T-cell (primary cell): Measurements from ENCODE around the gene FAM20C. TPM values are rescaled to one million over a fixed set of nuclear protein-coding genes. Genes with fewer than 3 reads are reported as not detected.

Source experiments
- ATAC-seq, 4 experiments: fragments of 200-7000 bp in 3 of 4; fragments of 150-1000 bp in 1 of 4; cut with Tn5 transposase; replicated peaks in 1 of 4; 1 replicate in 3 of 4; 2 replicates in 1 of 4; pipeline ENCODE4 v1.10.0; 2021; ENCODE audit warnings: moderate library complexity in 3 of 4, mild to moderate bottlenecking in 2 of 4, moderate number of reproducible peaks in 1 of 4
- CTCF ChIA-PET, 2 donors: fragments of 300-600 bp; sonication (Branson Sonifier 250); formaldehyde crosslinking; loops; one replicate each; lab custom pipeline; 2022; ENCODE audit warnings: antibody characterized with exemption in 2 of 2; lab: Charles Lee
- POLR2A ChIA-PET, 2 donors: fragments of 300-600 bp; sonication (Branson Sonifier 250); formaldehyde crosslinking; loops; one replicate each; lab custom pipeline; 2022; ENCODE audit warnings: antibody characterized with exemption in 2 of 2; lab: Charles Lee
- DNase-seq, 35 experiments: peaks; one replicate each; pipeline versions ENCODE4 v3.0.0 to v3.0.0-alpha.2; 2013 to 2023
- H3K27ac ChIP-seq: one replicate; pipeline ENCODE4 v1.5.1; 2013; ENCODE audit warnings: low read length
- H3K27me3 ChIP-seq, 2 experiments: replicated peaks in 1 of 2; 1 replicate in 1 of 2; 2 replicates in 1 of 2; pipeline versions ENCODE4 v1.6.1 to v1.7.0; 2013; ENCODE audit warnings: low read length in 1 of 2, mixed read lengths in 1 of 2; ENCODE audit not compliant: control insufficient read depth in 2 of 2, insufficient read depth in 2 of 2; ENCODE audit errors: extremely low read depth in 1 of 2
- H3K36me3 ChIP-seq, 2 donors: 1 replicate in 1 of 2; 2 replicates in 1 of 2; pipeline versions ENCODE4 v1.6.1 to v1.7.0; 2013; ENCODE audit warnings: low read length in 1 of 2; ENCODE audit not compliant: control insufficient read depth in 2 of 2, insufficient read depth in 1 of 2; ENCODE audit errors: extremely low read depth in 1 of 2
- H3K4me1 ChIP-seq, 2 experiments: 1 replicate in 1 of 2; 2 replicates in 1 of 2; pipeline versions ENCODE4 v1.6.1 to v1.7.0; 2013; ENCODE audit warnings: low read length in 2 of 2, mixed read lengths in 1 of 2; ENCODE audit not compliant: insufficient read depth in 2 of 2, control insufficient read depth in 1 of 2; ENCODE audit errors: extremely low read depth in 1 of 2
- H3K4me3 ChIP-seq, 2 donors: 1 replicate in 1 of 2; 2 replicates in 1 of 2; pipeline versions ENCODE4 v1.5.1 to v1.7.0; 2013; ENCODE audit warnings: mild to moderate bottlenecking in 2 of 2, low read length in 1 of 2, moderate library complexity in 1 of 2; ENCODE audit not compliant: control insufficient read depth in 1 of 2; ENCODE audit errors: extremely low read depth in 1 of 2
- H3K9me3 ChIP-seq: 2 replicates; pipeline ENCODE4 v1.7.0; 2013
- H3K27ac Mint-ChIP-seq, 2 donors: one replicate each; pipeline ENCODE4 v1.8.0; 2020 to 2021; ENCODE audit warnings: mild to moderate bottlenecking in 2 of 2, mixed read lengths in 2 of 2
- H3K27me3 Mint-ChIP-seq, 2 donors: one replicate each; pipeline ENCODE4 v1.8.0; 2021 to 2022; ENCODE audit warnings: mixed read lengths in 2 of 2
- H3K36me3 Mint-ChIP-seq: one replicate; pipeline ENCODE4 v1.8.0; 2021; ENCODE audit warnings: mixed read lengths
- H3K4me1 Mint-ChIP-seq, 3 donors: one replicate each; pipeline ENCODE4 v1.8.0; 2020 to 2022; ENCODE audit warnings: mixed read lengths in 3 of 3, mild to moderate bottlenecking in 1 of 3
- H3K4me3 Mint-ChIP-seq, 3 donors: one replicate each; pipeline ENCODE4 v1.8.0; 2020 to 2022; ENCODE audit warnings: mild to moderate bottlenecking in 3 of 3, mixed read lengths in 3 of 3, moderate library complexity in 3 of 3
- H3K9me3 Mint-ChIP-seq, 3 donors: one replicate each; pipeline ENCODE4 v1.8.0; 2020 to 2022; ENCODE audit warnings: mixed read lengths in 3 of 3
- WGBS: methylation state at CpG from one replicate; pipeline ENCODE4 v1.1.5; 2013; ENCODE audit warnings: missing lambda C conversion rate; ENCODE audit not compliant: insufficient coverage; 5-methylcytosine and 5-hydroxymethylcytosine counted together
- total RNA-seq, 35 experiments: library from RNA in 6 of 35; stranded (reverse) in 6 of 35; fragments of 120-200 nt in 1 of 35; gene quantifications; one replicate each; pipeline versions ENCODE4 v1.2.1 to v1.2.4 and lab custom pipeline; 2013 to 2026

FAM20C gene
- total RNA-seq, 5 donors from 2014 or later (not counting 1 experiment from before 2014, with no cell fraction given), result 0.18 to 2.0 (median 1.2) TPM

DNA sequence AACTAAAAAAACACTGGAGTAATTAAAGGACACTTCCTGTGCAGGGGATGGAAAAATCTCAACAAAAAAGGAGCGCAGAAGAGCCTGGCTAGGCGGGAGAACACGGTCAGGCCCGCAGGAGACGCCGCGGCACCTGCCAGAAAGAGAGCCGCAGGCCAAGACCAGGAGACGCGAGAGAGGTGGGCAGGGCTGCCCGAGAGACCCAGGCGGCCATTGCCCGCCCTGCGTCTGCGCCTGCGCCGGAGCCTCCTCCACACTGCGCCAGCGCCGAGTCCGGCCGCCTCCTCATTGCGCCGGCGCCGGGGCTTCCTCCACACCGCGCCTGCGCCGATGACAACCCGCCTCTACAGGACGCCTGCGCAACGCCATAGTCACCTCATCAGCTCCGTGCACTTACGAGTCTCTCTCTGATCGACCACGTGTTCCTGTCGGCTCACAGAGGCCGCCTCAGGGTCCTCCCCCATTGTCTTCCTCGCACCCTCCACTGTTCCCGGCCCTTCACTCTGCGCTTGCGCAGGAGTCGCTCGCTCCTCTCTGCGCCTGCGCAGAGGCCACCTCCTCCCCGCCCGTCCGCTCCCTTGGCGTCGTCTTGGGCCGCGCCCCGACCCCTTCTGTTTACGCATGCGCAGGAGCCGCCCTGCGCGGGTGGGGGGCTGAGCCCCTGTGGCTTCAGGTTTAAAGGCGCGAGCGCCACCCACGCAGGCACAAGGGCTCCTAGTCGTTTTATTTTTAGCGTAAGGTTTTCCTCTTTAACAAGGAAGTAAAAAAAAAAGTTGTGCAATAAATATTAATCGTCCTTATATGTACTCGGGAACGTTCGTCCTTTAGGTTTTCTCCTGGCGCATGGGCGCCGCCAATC lies 43.2 kb upstream of the FAM20C start:
- Histone ChIP-seq H3K4me3 (peak overlapping the region; percentile 64 to 77), H3K9me3 (no peaks in the 10 kb centered on the region), H3K36me3 (no peaks in the 10 kb centered on the region), H3K4me1 (peaks cover 2 to 18% of the 10 kb centered on the region in 2 experiments), H3K27ac (peak overlapping the region; percentile 92), H3K27me3 (no peaks in the 10 kb centered on the region)
- ChIA-PET POLR2A (interaction anchor here in 1 of 2 donors (0.6 kb wide), 1 partner anchor 453 kb away, joined by 3 read pairs; no protein-coding TSS in a partner anchor), CTCF (no interaction called here)
- peak; percentile 94 to 98 (median 96) for ATAC-seq
- Mint-ChIP-seq H3K4me3 (peak overlapping the region; percentile 88 to 93 (median 89)), H3K36me3 (peaks cover 8% of the 10 kb centered on the region), H3K27ac (peak overlapping the region; percentile 99 to 100), H3K4me1 (peaks cover 16 to 22% (median 20%) of the 10 kb centered on the region in 3 donors), H3K27me3 (no peaks in the 10 kb centered on the region), H3K9me3 (no peaks in the 10 kb centered on the region)
- WGBS, result 0% methylated on average over 69 of the region's 74 CpGs
- DNase-seq, result peak; percentile 94 to 99 (median 97)

DNA sequence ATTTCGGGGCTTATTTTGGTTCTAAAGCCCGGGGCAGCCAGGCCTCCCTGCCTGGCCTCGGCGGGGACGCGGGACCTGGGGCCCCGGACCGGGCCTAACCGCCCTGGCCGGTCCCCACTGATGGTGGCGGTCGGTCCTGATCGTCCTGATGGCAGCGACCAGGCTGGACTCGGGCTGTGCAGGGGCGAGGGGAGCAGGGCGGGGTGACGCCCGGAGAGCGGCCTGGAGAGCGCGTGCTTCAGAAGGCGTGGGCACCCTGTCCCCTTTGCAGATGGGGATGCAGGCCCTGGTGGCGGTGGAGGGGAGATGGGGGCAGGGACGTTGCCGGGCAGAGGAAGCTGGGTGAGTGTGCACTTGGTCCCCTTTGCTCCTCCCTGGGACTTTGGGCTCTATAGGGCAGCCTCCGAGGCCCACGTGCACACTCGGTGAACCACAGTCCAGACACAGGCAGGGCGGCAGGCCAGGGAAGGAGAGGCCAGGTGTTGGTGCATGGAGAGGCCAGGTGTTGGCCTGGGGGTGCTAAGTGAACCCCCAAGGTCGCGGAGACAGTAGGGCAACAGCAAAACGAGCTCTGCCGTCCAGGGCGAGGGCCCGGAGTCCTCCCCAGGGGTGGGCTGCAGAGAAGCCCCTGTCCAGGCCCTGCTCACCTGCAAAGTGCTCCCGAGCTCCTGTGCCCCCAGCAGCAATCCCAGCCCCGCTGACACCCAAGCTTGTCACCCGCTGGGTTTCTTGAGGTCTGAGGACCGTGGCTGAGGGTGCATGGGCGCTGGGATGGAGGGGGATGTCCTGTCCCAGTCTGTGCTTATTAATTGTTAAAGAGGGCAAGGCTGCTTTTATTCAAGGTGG lies 42.4 kb upstream of the FAM20C start:
- DNase-seq (peak in 15 of 35 experiments; percentile 4 to 39 (median 18)), ATAC-seq (peak; percentile 1 to 4 (median 4))
- H3K27ac Mint-ChIP-seq, result peak overlapping the region; percentile 99 to 100
- H3K4me3 Mint-ChIP-seq, result peak overlapping the region; percentile 88 to 93 (median 89)
- POLR2A ChIA-PET, result interaction anchor here in 1 of 2 donors (0.6 kb wide), 1 partner anchor 452 kb away, joined by 3 read pairs; no protein-coding TSS in a partner anchor
- H3K36me3 ChIP-seq, result no peaks in the 10 kb centered on the region
- H3K36me3 Mint-ChIP-seq, result peaks cover 8% of the 10 kb centered on the region
- no peaks in the 10 kb centered on the region for H3K27me3 Mint-ChIP-seq
- WGBS, result 35% methylated on average over 35 of the region's 41 CpGs
- H3K4me3 ChIP-seq, result peak overlapping the region; percentile 64 to 77
- no peaks in the 10 kb centered on the region for H3K27me3 ChIP-seq
- H3K4me1 ChIP-seq, result peaks cover 2 to 18% of the 10 kb centered on the region in 2 experiments
- H3K27ac ChIP-seq, result peak overlapping the region; percentile 92
- H3K9me3 Mint-ChIP-seq, result no peaks in the 10 kb centered on the region
- H3K9me3 ChIP-seq, result no peaks in the 10 kb centered on the region
- H3K4me1 Mint-ChIP-seq, result peaks cover 16 to 22% (median 20%) of the 10 kb centered on the region in 3 donors
- CTCF ChIA-PET, result no interaction called here

DNA sequence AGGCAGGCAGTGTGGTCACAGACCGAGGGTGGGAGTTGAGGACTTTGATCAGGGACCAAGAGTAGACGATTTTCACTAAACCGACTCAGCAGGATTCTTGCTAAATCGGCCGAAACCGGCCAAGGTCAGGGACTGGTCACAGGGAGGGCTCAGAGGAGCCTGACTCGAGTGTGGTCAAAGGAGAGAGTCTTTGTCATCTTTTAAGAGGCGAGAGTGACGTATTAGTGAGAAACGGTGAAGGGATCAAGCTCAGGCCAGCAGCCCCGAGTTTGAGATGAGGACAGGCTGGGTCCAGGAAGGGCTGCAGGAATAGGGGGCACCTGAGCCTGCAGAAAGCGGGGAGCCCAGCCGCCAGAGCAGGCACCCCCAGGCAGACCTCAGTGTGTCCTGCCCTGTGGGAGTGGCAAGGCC lies 41.6 kb upstream of the FAM20C start:
- Histone ChIP-seq H3K27me3 (no peaks in the 10 kb centered on the region), H3K27ac (no peak overlapping the region), H3K4me1 (peaks cover 2 to 18% of the 10 kb centered on the region in 2 experiments), H3K4me3 (no peak overlapping the region), H3K36me3 (no peaks in the 10 kb centered on the region), H3K9me3 (no peaks in the 10 kb centered on the region)
- peak in 1 of 35 experiments; percentile 4 for DNase-seq
- Mint-ChIP-seq H3K9me3 (no peaks in the 10 kb centered on the region), H3K27ac (peak overlapping the region; percentile 99 to 100), H3K4me1 (peaks cover 16 to 22% (median 20%) of the 10 kb centered on the region in 3 donors), H3K27me3 (no peaks in the 10 kb centered on the region), H3K36me3 (peaks cover 8% of the 10 kb centered on the region), H3K4me3 (peak overlapping the region; percentile 64 to 89 (median 88))
- ChIA-PET POLR2A (no interaction called here), CTCF (no interaction called here)
- no peak for ATAC-seq
- 96% methylated on average over 13 of the region's 13 CpGs for WGBS

DNA sequence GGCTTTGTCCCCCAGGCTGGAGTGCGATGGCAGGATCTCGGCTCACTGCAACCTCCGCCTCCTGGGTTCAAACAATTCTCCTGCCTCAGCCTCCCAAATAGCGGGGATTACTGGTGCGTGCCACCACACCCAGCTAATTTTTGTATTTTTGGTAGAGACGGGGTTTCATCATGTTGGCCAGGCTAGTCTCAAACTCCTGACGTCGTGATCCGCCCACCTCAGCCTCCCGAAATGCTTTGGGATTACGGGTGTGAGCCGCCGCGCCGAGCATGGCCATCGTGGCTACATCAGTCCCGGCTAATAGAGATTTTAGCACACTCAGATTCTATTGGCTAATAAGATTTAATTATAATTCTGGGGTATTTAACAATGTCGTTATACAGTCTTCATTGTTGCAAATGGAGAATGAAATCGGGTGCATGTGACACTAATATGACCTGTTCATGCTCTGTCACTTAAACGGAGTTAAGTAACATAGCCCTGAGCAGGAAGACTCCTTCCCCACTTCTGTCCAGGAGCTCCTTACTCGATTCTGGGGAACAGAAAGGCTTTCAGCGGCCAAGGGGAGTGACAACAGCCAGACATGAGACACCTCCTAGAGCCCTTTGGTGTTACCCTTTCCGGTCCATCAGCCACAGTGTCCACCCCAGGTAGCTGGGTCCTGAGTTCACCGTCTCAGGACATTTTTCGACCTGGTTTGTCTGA lies 40.9 kb upstream of the FAM20C start:
- Mint-ChIP-seq H3K36me3 (peaks cover 7% of the 10 kb centered on the region), H3K27ac (no peak overlapping the region), H3K9me3 (no peaks in the 10 kb centered on the region), H3K4me3 (peak overlapping the region in 2 of 3 donors; percentile 6 to 17), H3K4me1 (peaks cover 16 to 22% (median 20%) of the 10 kb centered on the region in 3 donors), H3K27me3 (no peaks in the 10 kb centered on the region)
- WGBS, result 92% methylated on average over 11 of the region's 25 CpGs
- H3K4me3 ChIP-seq, result no peak overlapping the region
- H3K27me3 ChIP-seq, result no peaks in the 10 kb centered on the region
- ATAC-seq (no peak), DNase-seq (no peak)
- no peaks in the 10 kb centered on the region for H3K9me3 ChIP-seq
- ChIA-PET CTCF (interaction anchor here in 1 of 2 donors (0.6 kb wide), 1 partner anchor 1309 kb away, joined by 3 read pairs; no protein-coding TSS in a partner anchor), POLR2A (no interaction called here)
- no peak overlapping the region for H3K27ac ChIP-seq
- H3K36me3 ChIP-seq, result no peaks in the 10 kb centered on the region
- H3K4me1 ChIP-seq, result peaks cover 2 to 18% of the 10 kb centered on the region in 2 experiments

DNA sequence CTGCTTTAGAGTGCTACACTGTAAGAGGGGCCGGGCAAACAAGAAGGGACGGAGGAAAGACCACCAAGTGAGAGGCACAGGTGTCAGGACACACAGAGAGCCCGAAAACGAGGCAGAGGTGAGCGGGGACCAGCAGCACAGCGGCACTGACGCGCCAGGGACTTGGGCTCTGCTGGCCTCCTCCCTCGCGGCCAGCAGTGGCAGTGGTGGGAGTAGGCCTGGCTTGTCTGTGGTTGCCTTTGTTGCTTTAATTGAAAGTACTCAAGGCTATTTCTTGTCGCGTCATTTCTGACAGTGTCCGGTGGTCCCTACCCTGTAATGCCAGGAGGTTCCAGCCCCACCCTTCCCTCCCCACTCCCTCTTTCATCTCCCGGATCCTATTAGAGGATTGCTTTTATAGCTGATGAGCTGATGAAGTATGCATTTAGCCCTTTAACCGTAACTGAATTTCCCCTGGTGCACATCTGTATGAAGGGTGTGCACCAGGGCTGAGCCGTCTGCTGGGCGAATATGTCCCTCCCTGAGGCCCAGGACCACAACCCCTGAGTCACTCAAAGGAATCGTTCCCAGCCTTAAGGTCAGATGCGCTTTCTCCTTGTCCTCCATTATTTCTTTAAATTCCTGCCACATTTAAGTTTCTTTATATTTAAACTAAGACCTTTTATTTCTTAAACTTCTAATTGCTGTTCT lies 39.5 kb upstream of the FAM20C start:
- CTCF ChIA-PET, result no interaction called here
- Histone ChIP-seq H3K4me3 (no peak overlapping the region), H3K27me3 (no peaks in the 10 kb centered on the region), H3K9me3 (no peaks in the 10 kb centered on the region), H3K36me3 (no peaks in the 10 kb centered on the region), H3K4me1 (peaks cover 2 to 18% of the 10 kb centered on the region in 2 experiments), H3K27ac (no peak overlapping the region)
- POLR2A ChIA-PET, result no interaction called here
- Mint-ChIP-seq H3K4me1 (peaks cover 16 to 22% (median 20%) of the 10 kb centered on the region in 3 donors), H3K27ac (no peak overlapping the region), H3K9me3 (no peaks in the 10 kb centered on the region), H3K4me3 (no peak overlapping the region), H3K27me3 (no peaks in the 10 kb centered on the region), H3K36me3 (no peaks in the 10 kb centered on the region)
- 97% methylated on average over 10 of the region's 19 CpGs for WGBS
- ATAC-seq (no peak), DNase-seq (no peak)
